Measurements from ENCODE around the gene NCL. TPM values are rescaled to one million over a fixed set of nuclear protein-coding genes. Genes with fewer than 3 reads are reported as not detected.

Gene NCL
- polyA plus RNA-seq, 1 of the 3 experiments (the other 2 are of a cell fraction) = 256 TPM

DNA sequence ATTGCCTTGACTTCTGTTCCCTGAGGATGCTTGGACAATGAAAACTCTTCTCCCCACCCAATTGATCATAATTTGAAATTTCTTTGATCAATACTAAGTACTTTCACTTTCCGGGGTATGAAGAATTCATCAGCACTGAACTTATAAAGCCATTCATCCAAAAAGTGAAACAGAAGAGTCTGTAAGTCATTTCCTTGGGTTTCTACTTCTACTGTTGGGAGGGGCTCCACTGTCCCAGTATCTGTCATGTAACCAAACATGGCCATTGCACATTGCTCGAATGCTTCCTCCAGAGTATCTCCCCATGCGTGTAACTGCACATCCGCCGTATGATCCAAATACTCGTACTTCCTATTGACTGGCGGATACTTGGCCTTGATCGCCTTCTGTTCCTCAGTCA lies 30.3 kb downstream of the NCL start:
- Histone ChIP-seq H3K27ac (ENCODE audit: low read depth in 2 of 2, low read length in 1 of 2) (no peak overlapping the region), H3K9me2 (no peaks in the 10 kb centered on the region), H4K20me1 (ENCODE audit: insufficient read depth) (no peaks in the 10 kb centered on the region), H3K9ac (no peak overlapping the region), H3K79me2 (ENCODE audit: insufficient read depth) (no peaks in the 10 kb centered on the region), H2AFZ (ENCODE audit: low read depth) (no peak overlapping the region), H3K4me3 (ENCODE audit: low read depth in 2 of 2, low read length in 1 of 2) (no peak overlapping the region), H3K9me3 (no peaks in the 10 kb centered on the region), H3K4me1 (ENCODE audit: control insufficient read depth in 1 of 2, insufficient read depth in 2 of 2, low read depth in 1 of 2, low read length in 1 of 2) (no peaks in the 10 kb centered on the region), H3K27me3 (ENCODE audit: insufficient read depth) (no peaks in the 10 kb centered on the region), H3K36me3 (replicated peaks in 1 of 2; ENCODE audit: control insufficient read depth in 1 of 2, insufficient read depth in 2 of 2, low read length in 1 of 2) (no peaks in the 10 kb centered on the region), H3F3A (replicated peaks; ENCODE audit: insufficient read depth) (no peaks in the 10 kb centered on the region), H3K4me2 (no peak overlapping the region)
- WGBS (ENCODE audit: low lambda C conversion rate) = 79% methylated on average over 8 of the region's 8 CpGs
- TF ChIP-seq FOSL2 (IDR thresholded peaks at IDR 0.05; ENCODE audit: borderline replicate concordance, low read depth) (no peak), NFIC (IDR thresholded peaks at IDR 0.05; ENCODE audit: borderline replicate concordance) (no peak), TCF12 (IDR thresholded peaks at IDR 0.05) (no peak), SIN3A (IDR thresholded peaks at IDR 0.05; ENCODE audit: borderline replicate concordance, low read depth, low read length) (no peak), GATA2 (CRISPR knock-in tag; IDR thresholded peaks at IDR 0.05) (no peak), EZH2phosphoT487 (IDR thresholded peaks at IDR 0.05; ENCODE audit: borderline replicate concordance, low read depth) (no peak), NRF1 (IDR thresholded peaks at IDR 0.05; ENCODE audit: low read depth, low read length) (no peak), JUND (IDR thresholded peaks at IDR 0.05) (no peak)
- TF ChIP-seq, protein P1, sequence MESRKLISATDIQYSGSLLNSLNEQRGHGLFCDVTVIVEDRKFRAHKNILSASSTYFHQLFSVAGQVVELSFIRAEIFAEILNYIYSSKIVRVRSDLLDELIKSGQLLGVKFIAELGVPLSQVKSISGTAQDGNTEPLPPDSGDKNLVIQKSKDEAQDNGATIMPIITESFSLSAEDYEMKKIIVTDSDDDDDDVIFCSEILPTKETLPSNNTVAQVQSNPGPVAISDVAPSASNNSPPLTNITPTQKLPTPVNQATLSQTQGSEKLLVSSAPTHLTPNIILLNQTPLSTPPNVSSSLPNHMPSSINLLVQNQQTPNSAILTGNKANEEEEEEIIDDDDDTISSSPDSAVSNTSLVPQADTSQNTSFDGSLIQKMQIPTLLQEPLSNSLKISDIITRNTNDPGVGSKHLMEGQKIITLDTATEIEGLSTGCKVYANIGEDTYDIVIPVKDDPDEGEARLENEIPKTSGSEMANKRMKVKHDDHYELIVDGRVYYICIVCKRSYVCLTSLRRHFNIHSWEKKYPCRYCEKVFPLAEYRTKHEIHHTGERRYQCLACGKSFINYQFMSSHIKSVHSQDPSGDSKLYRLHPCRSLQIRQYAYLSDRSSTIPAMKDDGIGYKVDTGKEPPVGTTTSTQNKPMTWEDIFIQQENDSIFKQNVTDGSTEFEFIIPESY (IDR thresholded peaks at IDR 0.05; ENCODE audit: borderline replicate concordance, low read depth) = no peak
- TF ChIP-seq, protein P2, sequence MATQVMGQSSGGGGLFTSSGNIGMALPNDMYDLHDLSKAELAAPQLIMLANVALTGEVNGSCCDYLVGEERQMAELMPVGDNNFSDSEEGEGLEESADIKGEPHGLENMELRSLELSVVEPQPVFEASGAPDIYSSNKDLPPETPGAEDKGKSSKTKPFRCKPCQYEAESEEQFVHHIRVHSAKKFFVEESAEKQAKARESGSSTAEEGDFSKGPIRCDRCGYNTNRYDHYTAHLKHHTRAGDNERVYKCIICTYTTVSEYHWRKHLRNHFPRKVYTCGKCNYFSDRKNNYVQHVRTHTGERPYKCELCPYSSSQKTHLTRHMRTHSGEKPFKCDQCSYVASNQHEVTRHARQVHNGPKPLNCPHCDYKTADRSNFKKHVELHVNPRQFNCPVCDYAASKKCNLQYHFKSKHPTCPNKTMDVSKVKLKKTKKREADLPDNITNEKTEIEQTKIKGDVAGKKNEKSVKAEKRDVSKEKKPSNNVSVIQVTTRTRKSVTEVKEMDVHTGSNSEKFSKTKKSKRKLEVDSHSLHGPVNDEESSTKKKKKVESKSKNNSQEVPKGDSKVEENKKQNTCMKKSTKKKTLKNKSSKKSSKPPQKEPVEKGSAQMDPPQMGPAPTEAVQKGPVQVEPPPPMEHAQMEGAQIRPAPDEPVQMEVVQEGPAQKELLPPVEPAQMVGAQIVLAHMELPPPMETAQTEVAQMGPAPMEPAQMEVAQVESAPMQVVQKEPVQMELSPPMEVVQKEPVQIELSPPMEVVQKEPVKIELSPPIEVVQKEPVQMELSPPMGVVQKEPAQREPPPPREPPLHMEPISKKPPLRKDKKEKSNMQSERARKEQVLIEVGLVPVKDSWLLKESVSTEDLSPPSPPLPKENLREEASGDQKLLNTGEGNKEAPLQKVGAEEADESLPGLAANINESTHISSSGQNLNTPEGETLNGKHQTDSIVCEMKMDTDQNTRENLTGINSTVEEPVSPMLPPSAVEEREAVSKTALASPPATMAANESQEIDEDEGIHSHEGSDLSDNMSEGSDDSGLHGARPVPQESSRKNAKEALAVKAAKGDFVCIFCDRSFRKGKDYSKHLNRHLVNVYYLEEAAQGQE (IDR thresholded peaks at IDR 0.05; ENCODE audit: low read depth, low read length) = no peak
- no peak for DNase-seq
- ChIA-PET POLR2A (no interaction called here), CTCF (interaction anchor here (3.0 kb wide), 1 partner anchor 22 kb away, joined by 9 read pairs; no protein-coding TSS in a partner anchor)

DNA sequence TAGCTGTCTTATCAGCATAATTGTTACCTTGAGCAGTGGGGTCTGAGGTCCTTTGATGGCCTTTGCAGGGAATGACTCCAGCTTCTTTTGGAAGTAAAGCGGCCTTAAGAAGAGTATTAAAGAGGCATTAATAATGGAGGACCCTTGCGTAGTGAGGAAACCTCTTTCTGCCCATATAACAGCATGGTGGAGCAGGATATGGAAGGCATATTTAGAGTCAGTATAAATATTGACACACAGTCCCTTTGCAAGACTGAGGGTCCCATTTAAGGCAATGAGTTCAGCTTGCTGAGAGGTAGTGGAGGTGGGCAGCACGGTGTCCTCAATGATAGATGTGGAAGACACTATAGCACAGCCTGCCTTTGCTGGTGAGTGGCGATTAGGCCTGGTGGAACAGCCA lies 32.7 kb downstream of the NCL start:
- Histone ChIP-seq H3K27ac (ENCODE audit: low read depth in 2 of 2, low read length in 1 of 2) (no peak overlapping the region), H3K4me1 (ENCODE audit: control insufficient read depth in 1 of 2, insufficient read depth in 2 of 2, low read depth in 1 of 2, low read length in 1 of 2) (no peaks in the 10 kb centered on the region), H3K27me3 (ENCODE audit: insufficient read depth) (no peaks in the 10 kb centered on the region), H3K9me2 (no peaks in the 10 kb centered on the region), H3K9ac (no peak overlapping the region), H2AFZ (ENCODE audit: low read depth) (no peak overlapping the region), H3K79me2 (ENCODE audit: insufficient read depth) (no peaks in the 10 kb centered on the region), H3K9me3 (no peaks in the 10 kb centered on the region), H3K4me3 (ENCODE audit: low read depth in 2 of 2, low read length in 1 of 2) (no peak overlapping the region), H3K36me3 (replicated peaks in 1 of 2; ENCODE audit: control insufficient read depth in 1 of 2, insufficient read depth in 2 of 2, low read length in 1 of 2) (no peaks in the 10 kb centered on the region), H3K4me2 (no peak overlapping the region), H3F3A (replicated peaks; ENCODE audit: insufficient read depth) (no peaks in the 10 kb centered on the region), H4K20me1 (ENCODE audit: insufficient read depth) (no peaks in the 10 kb centered on the region)
- no peak for DNase-seq
- 60% methylated on average over 4 of the region's 4 CpGs for WGBS (ENCODE audit: low lambda C conversion rate)
- ChIA-PET CTCF (interaction anchor here (0.6 to 3.5 kb wide), 5 partner anchors 19 to 209 kb away, joined by 3 to 16 read pairs (median 9); no protein-coding TSS in a partner anchor), POLR2A (no interaction called here)
- TF ChIP-seq RAD21 (IDR thresholded peaks at IDR 0.05; ENCODE audit: low read length) = no peak
- TF ChIP-seq GABPA (IDR thresholded peaks at IDR 0.05; ENCODE audit: low read depth) = no peak
- TF ChIP-seq TEAD4 (IDR thresholded peaks at IDR 0.05; ENCODE audit: borderline replicate concordance, insufficient read depth) = no peak
- no peak for TF ChIP-seq TAF1 (IDR thresholded peaks at IDR 0.05; ENCODE audit: borderline replicate concordance, low read depth, low read length)
- TF ChIP-seq, protein P3, sequence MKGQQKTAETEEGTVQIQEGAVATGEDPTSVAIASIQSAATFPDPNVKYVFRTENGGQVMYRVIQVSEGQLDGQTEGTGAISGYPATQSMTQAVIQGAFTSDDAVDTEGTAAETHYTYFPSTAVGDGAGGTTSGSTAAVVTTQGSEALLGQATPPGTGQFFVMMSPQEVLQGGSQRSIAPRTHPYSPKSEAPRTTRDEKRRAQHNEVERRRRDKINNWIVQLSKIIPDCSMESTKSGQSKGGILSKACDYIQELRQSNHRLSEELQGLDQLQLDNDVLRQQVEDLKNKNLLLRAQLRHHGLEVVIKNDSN (IDR thresholded peaks at IDR 0.05; ENCODE audit: borderline replicate concordance, low read depth) = no peak
- TF ChIP-seq, protein P4, sequence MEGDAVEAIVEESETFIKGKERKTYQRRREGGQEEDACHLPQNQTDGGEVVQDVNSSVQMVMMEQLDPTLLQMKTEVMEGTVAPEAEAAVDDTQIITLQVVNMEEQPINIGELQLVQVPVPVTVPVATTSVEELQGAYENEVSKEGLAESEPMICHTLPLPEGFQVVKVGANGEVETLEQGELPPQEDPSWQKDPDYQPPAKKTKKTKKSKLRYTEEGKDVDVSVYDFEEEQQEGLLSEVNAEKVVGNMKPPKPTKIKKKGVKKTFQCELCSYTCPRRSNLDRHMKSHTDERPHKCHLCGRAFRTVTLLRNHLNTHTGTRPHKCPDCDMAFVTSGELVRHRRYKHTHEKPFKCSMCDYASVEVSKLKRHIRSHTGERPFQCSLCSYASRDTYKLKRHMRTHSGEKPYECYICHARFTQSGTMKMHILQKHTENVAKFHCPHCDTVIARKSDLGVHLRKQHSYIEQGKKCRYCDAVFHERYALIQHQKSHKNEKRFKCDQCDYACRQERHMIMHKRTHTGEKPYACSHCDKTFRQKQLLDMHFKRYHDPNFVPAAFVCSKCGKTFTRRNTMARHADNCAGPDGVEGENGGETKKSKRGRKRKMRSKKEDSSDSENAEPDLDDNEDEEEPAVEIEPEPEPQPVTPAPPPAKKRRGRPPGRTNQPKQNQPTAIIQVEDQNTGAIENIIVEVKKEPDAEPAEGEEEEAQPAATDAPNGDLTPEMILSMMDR (IDR thresholded peaks at IDR 0.05) = no peak
- TF ChIP-seq SIN3A (IDR thresholded peaks at IDR 0.05; ENCODE audit: borderline replicate concordance, low read depth, low read length) = no peak
- TF ChIP-seq NFIC (IDR thresholded peaks at IDR 0.05; ENCODE audit: borderline replicate concordance) = no peak
- no peak for TF ChIP-seq POLR2AphosphoS5 (IDR thresholded peaks at IDR 0.05; ENCODE audit: low read depth, low read length)
- TF ChIP-seq SMC3 (IDR thresholded peaks at IDR 0.05; ENCODE audit: low read depth, low read length) = no peak
- no peak for TF ChIP-seq FOXM1 (IDR thresholded peaks at IDR 0.05; ENCODE audit: low read depth)
- TF ChIP-seq CHD2 (IDR thresholded peaks at IDR 0.05; ENCODE audit: low read length, partially characterized antibody) = no peak
- TF ChIP-seq MEF2A (IDR thresholded peaks at IDR 0.05; ENCODE audit: borderline replicate concordance, low read depth) = no peak
